ENCODE results near the gene TCF20.

TCF20 gene

GRCh38 chr22:42277988-42278776 lies 7.7 kb upstream of the TCF20 start:
- DNase-seq (ENCODE audit: low read depth): no peak
- H3K4me3 ChIP-seq (ENCODE audit: low read depth, low read length): no peak overlapping the region
- TF ChIP-seq CTCF (IDR thresholded peaks at IDR 0.05; ENCODE audit: control insufficient read depth, extremely low read depth, insufficient read depth): no peak

GRCh38 chr22:42277232-42277753 lies 6.8 kb upstream of the TCF20 start:
- no peak for TF ChIP-seq CTCF (IDR thresholded peaks at IDR 0.05; ENCODE audit: control insufficient read depth, extremely low read depth, insufficient read depth)
- DNase-seq (ENCODE audit: low read depth): no peak
- no peak overlapping the region for H3K4me3 ChIP-seq (ENCODE audit: low read depth, low read length)

GRCh38 chr22:42275970-42276369 lies 5.5 kb upstream of the TCF20 start:
- no peak for TF ChIP-seq CTCF (IDR thresholded peaks at IDR 0.05; ENCODE audit: control insufficient read depth, extremely low read depth, insufficient read depth)
- DNase-seq (ENCODE audit: low read depth): no peak
- H3K4me3 ChIP-seq (ENCODE audit: low read depth, low read length): no peak overlapping the region

GRCh38 chr22:42275176-42275575 lies 4.7 kb upstream of the TCF20 start:
- DNase-seq (ENCODE audit: low read depth): no peak
- no peak for TF ChIP-seq CTCF (IDR thresholded peaks at IDR 0.05; ENCODE audit: control insufficient read depth, extremely low read depth, insufficient read depth)
- no peak overlapping the region for H3K4me3 ChIP-seq (ENCODE audit: low read depth, low read length)

- no peak overlapping the region for H3K4me3 ChIP-seq (ENCODE audit: low read depth, low read length)
- no peak for TF ChIP-seq CTCF (IDR thresholded peaks at IDR 0.05; ENCODE audit: control insufficient read depth, extremely low read depth, insufficient read depth)
- DNase-seq (ENCODE audit: low read depth): no peak
Observed at GRCh38 chr22:42273855-42274451, 3.5 kb upstream of the TCF20 start.

- TF ChIP-seq CTCF (IDR thresholded peaks at IDR 0.05; ENCODE audit: control insufficient read depth, extremely low read depth, insufficient read depth): no peak
- no peak for DNase-seq (ENCODE audit: low read depth)
- H3K4me3 ChIP-seq (ENCODE audit: low read depth, low read length): no peak overlapping the region
Observed at GRCh38 chr22:42272431-42272999, 2.1 kb upstream of the TCF20 start.

Data from LNCaP clone FGC (cell line).